Measurements from ENCODE around the gene ENTREP1. TPM values are rescaled to one million over a fixed set of nuclear protein-coding genes. Genes with fewer than 3 reads are reported as not detected.

ENTREP1 gene
- total RNA-seq, 4 donors from 2014 or later, result 2.2 to 23.2 (median 9.0) TPM

DNA sequence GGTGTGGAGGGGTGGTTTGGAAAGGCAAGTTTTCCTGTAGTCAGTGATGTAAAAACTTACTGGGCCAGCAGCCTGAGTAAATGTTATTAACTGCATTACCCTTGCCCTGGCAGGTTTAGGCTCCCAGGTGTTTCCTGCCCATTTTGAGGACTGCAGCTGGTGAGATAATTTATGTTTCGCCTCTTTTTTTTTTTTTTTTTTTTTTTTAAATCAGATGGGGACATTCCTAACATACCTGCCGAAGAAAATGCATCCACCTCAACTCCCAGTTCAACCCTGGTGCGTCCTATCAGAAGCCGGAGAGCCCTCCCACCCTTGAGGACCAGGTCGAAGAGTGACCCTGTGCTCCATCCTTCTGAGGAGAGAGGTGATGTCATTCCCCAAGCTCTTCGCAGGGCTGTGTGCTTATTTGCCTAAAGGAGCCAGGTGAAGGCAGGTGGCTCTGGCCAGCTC lies 60.6 kb downstream of the ENTREP1 start:
- Histone ChIP-seq H3K27me3 (no peaks in the 10 kb centered on the region), H3K36me3 (no peaks in the 10 kb centered on the region), H3K9me3 (no peaks in the 10 kb centered on the region), H3K4me3 (no peak overlapping the region), H3K4me1 (no peaks in the 10 kb centered on the region), H3K27ac (no peak overlapping the region)
- in situ Hi-C loops (cut with MboI; ENCODE audit: low pct_ligation_motif_present in 1 of 4, low pct_unique_long_range_greater_than_20kb in 1 of 4, low sequenced_read_pairs in 3 of 4) (no loop called here), intact Hi-C loops (cut with DNase I; ENCODE audit: low total_unique reads) (no loop called here)
- 58 to 63% methylated on average over 3 to 6 of the region's 6 CpGs for WGBS, 2 donors (ENCODE audit: low coverage in 1 of 2)
- DNase-seq, result no peak
- no peak for TF ChIP-seq EP300 (IDR thresholded peaks at IDR 0.05; ENCODE audit: low read depth)
- no peak for TF ChIP-seq POLR2AphosphoS5 (IDR thresholded peaks at IDR 0.05)
- TF ChIP-seq, protein P1, sequence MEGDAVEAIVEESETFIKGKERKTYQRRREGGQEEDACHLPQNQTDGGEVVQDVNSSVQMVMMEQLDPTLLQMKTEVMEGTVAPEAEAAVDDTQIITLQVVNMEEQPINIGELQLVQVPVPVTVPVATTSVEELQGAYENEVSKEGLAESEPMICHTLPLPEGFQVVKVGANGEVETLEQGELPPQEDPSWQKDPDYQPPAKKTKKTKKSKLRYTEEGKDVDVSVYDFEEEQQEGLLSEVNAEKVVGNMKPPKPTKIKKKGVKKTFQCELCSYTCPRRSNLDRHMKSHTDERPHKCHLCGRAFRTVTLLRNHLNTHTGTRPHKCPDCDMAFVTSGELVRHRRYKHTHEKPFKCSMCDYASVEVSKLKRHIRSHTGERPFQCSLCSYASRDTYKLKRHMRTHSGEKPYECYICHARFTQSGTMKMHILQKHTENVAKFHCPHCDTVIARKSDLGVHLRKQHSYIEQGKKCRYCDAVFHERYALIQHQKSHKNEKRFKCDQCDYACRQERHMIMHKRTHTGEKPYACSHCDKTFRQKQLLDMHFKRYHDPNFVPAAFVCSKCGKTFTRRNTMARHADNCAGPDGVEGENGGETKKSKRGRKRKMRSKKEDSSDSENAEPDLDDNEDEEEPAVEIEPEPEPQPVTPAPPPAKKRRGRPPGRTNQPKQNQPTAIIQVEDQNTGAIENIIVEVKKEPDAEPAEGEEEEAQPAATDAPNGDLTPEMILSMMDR (IDR thresholded peaks at IDR 0.05), result no peak
- TF ChIP-seq POLR2A (IDR thresholded peaks at IDR 0.05), result no peak

DNA sequence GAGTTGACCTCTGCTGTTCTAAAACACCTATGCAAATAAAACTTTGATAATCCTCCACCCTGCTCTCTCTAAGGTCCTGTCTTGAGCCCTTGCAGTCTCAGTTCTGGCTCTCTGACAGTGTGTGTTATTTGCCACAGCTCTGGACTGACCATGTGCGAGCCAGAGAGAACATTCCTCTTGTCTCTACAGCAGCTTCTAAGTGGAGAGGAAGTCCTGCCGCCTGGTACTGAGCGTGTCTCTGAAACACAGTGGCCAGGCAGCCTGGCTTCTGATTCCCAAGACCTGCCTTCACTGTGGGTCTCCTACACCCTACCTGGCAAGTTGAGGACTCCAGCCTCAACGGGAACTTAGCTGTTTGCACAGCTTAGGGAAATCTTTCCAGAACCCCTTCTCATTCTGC lies 61.6 kb downstream of the ENTREP1 start:
- intact Hi-C loops (cut with DNase I; ENCODE audit: low total_unique reads) (no loop called here), in situ Hi-C loops (cut with MboI; ENCODE audit: low pct_ligation_motif_present in 1 of 4, low pct_unique_long_range_greater_than_20kb in 1 of 4, low sequenced_read_pairs in 3 of 4) (no loop called here)
- Histone ChIP-seq H3K4me1 (peaks cover 0 to 4% (median 0%) of the 10 kb centered on the region in 4 donors), H3K27ac (no peak overlapping the region), H3K9me3 (no peaks in the 10 kb centered on the region), H3K36me3 (no peaks in the 10 kb centered on the region), H3K4me3 (no peak overlapping the region), H3K27me3 (no peaks in the 10 kb centered on the region)
- 80% methylated on average over 1 to 4 of the region's 4 CpGs for WGBS, 2 donors (ENCODE audit: low coverage in 1 of 2)
- DNase-seq, result no peak
- no peak for TF ChIP-seq EP300 (IDR thresholded peaks at IDR 0.05; ENCODE audit: low read depth)
- TF ChIP-seq POLR2A (IDR thresholded peaks at IDR 0.05), result no peak
- no peak for TF ChIP-seq POLR2AphosphoS5 (IDR thresholded peaks at IDR 0.05)

DNA sequence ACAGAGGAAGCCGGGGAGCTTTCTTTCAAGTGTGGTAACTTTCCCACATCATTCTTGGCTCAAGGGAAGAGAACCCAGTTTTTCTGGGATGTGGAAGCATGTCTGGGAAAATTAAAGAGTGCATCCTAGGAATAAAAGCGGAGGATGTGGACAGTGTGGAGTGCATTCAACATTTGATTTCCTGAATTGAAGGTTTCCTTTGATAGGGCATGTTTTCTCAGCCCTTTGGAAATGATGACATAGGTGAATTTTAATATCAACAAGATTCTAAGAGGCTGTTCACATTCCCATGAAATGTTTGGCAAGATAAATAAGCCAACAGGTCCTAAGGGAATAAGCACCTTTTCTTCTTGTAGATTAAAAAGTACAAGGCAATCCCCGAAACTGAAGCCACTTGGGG lies 63.6 kb downstream of the ENTREP1 start:
- Histone ChIP-seq H3K4me1 (peaks cover 0 to 13% (median 0%) of the 10 kb centered on the region in 4 donors), H3K4me3 (no peak overlapping the region), H3K36me3 (no peaks in the 10 kb centered on the region), H3K27ac (no peak overlapping the region), H3K9me3 (no peaks in the 10 kb centered on the region), H3K27me3 (no peaks in the 10 kb centered on the region)
- TF ChIP-seq POLR2AphosphoS5 (IDR thresholded peaks at IDR 0.05), result no peak
- TF ChIP-seq, protein P1 (IDR thresholded peaks at IDR 0.05), result no peak
- TF ChIP-seq EP300 (IDR thresholded peaks at IDR 0.05; ENCODE audit: low read depth), result no peak
- no peak for TF ChIP-seq POLR2A (IDR thresholded peaks at IDR 0.05)
- intact Hi-C loops (cut with DNase I; ENCODE audit: low total_unique reads), result no loop called here
- no peak for DNase-seq
- in situ Hi-C loops (cut with MboI; ENCODE audit: low pct_ligation_motif_present in 1 of 4, low pct_unique_long_range_greater_than_20kb in 1 of 4, low sequenced_read_pairs in 3 of 4), result no loop called here
- WGBS, 2 donors (ENCODE audit: low coverage in 1 of 2), result 83 to 91% methylated on average over 1 to 3 of the region's 3 CpGs

DNA sequence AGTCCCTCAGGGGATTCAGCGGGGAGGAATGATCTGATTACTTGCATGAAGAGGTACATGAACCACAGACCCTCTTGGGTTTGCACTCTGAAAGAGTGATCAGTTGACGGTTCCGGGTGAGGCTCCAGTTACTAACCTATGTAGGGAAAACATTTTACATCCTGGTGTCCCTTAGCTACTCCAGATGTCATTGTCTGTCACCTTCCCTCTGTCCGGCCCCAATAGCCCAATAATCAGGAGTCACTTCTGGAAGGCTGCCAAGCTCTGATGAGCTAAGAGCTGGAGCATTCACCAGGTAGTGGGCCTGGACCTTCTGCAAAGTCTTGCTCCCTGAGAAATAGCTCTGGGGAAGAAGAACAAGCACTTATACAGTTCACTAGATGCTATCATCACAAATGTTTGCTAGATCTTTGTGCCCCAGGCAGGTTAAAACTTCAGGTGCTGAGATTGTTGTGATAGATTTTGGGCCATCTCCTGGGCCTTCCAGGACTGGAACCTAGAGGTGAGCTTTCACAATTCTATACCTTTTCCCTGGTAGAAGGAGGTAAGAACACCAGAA lies 64.5 kb downstream of the ENTREP1 start:
- Histone ChIP-seq H3K36me3 (no peaks in the 10 kb centered on the region), H3K4me3 (no peak overlapping the region), H3K9me3 (no peaks in the 10 kb centered on the region), H3K27me3 (no peaks in the 10 kb centered on the region), H3K4me1 (peaks cover 0 to 13% (median 0%) of the 10 kb centered on the region in 4 donors), H3K27ac (no peak overlapping the region)
- intact Hi-C loops (cut with DNase I; ENCODE audit: low total_unique reads) (no loop called here), in situ Hi-C loops (cut with MboI; ENCODE audit: low pct_ligation_motif_present in 1 of 4, low pct_unique_long_range_greater_than_20kb in 1 of 4, low sequenced_read_pairs in 3 of 4) (no loop called here)
- 83 to 94% methylated on average over 3 to 4 of the region's 4 CpGs for WGBS, 2 donors (ENCODE audit: low coverage in 1 of 2)
- DNase-seq, result no peak
- TF ChIP-seq, protein P1 (IDR thresholded peaks at IDR 0.05), result no peak
- TF ChIP-seq POLR2AphosphoS5 (IDR thresholded peaks at IDR 0.05), result no peak
- no peak for TF ChIP-seq EP300 (IDR thresholded peaks at IDR 0.05; ENCODE audit: low read depth)
- TF ChIP-seq POLR2A (IDR thresholded peaks at IDR 0.05), result no peak

DNA sequence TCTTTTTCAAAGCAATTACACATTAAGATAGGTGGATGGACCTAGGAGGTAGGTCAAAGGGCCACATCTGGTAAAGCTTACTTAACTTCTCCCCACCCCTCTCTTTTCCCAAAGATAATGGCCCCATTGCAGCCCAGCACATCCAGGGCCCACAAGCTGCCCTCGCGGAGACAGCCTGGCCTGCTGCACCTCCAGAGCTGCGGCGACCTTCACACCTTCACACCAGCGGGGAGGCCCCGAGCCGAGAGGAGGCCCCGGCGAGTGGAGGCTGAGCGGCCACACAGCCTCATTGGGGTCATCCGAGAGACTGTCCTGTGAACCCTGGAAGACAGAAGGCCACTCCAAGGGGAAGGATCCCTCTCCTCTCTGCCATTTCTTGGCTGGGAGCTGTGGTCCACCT lies 66.5 kb downstream of the ENTREP1 start:
- intact Hi-C loops (cut with DNase I; ENCODE audit: low total_unique reads) (no loop called here), in situ Hi-C loops (cut with MboI; ENCODE audit: low pct_ligation_motif_present in 1 of 4, low pct_unique_long_range_greater_than_20kb in 1 of 4, low sequenced_read_pairs in 3 of 4) (no loop called here)
- H3K4me3 ChIP-seq, result no peak overlapping the region
- no peak overlapping the region for H3K27ac ChIP-seq
- peaks cover 0 to 13% (median 0%) of the 10 kb centered on the region in 4 donors for H3K4me1 ChIP-seq
- DNase-seq, result no peak
- H3K27me3 ChIP-seq, result no peaks in the 10 kb centered on the region
- no peaks in the 10 kb centered on the region for H3K9me3 ChIP-seq
- 97% methylated on average over 11 of the region's 11 CpGs; no CpG with 5 or more reads in 1 of the 2 donors for WGBS, 2 donors (ENCODE audit: low coverage in 1 of 2)
- no peaks in the 10 kb centered on the region for H3K36me3 ChIP-seq
- TF ChIP-seq EP300 (IDR thresholded peaks at IDR 0.05; ENCODE audit: low read depth) (no peak), POLR2A (IDR thresholded peaks at IDR 0.05) (no peak), POLR2AphosphoS5 (IDR thresholded peaks at IDR 0.05) (no peak)
- TF ChIP-seq, protein P1 (IDR thresholded peaks at IDR 0.05), result no peak
